ENCODE results near the gene MS4A10.

The MS4A10 gene

GRCh38 chr11:60777572-60777971 lies 7.6 kb upstream of the MS4A10 start:
- Histone ChIP-seq H3K36me3 (ENCODE audit: insufficient read depth, low read length) (no peaks in the 10 kb centered on the region), H3K27ac (ENCODE audit: low read depth, low read length) (no peak overlapping the region), H3K9ac (ENCODE audit: low read depth, low read length) (no peak overlapping the region), H3K4me1 (ENCODE audit: insufficient read depth, low read length) (no peaks in the 10 kb centered on the region), H3K27me3 (ENCODE audit: insufficient read depth, low read length) (no peaks in the 10 kb centered on the region), H3K9me3 (ENCODE audit: insufficient read depth, low read depth, low read length) (no peaks in the 10 kb centered on the region), H3K4me3 (ENCODE audit: low read length) (no peak overlapping the region)
- 79% methylated on average over 2 of the region's 2 CpGs for WGBS

GRCh38 chr11:60780065-60780464 lies 5.1 kb upstream of the MS4A10 start:
- no peak overlapping the region for H3K27ac ChIP-seq (ENCODE audit: low read depth, low read length)
- no peaks in the 10 kb centered on the region for H3K4me1 ChIP-seq (ENCODE audit: insufficient read depth, low read length)
- no peak overlapping the region for H3K4me3 ChIP-seq (ENCODE audit: low read length)
- H3K9me3 ChIP-seq (ENCODE audit: insufficient read depth, low read depth, low read length) = no peaks in the 10 kb centered on the region
- whole genome bisulfite sequencing = 88% methylated on average over 2 of the region's 2 CpGs
- H3K27me3 ChIP-seq (ENCODE audit: insufficient read depth, low read length) = no peaks in the 10 kb centered on the region
- H3K36me3 ChIP-seq (ENCODE audit: insufficient read depth, low read length) = no peaks in the 10 kb centered on the region
- H3K9ac ChIP-seq (ENCODE audit: low read depth, low read length) = no peak overlapping the region

GRCh38 chr11:60780774-60781173 lies 4.4 kb upstream of the MS4A10 start:
- Histone ChIP-seq H3K27me3 (ENCODE audit: insufficient read depth, low read length) (no peaks in the 10 kb centered on the region), H3K9ac (ENCODE audit: low read depth, low read length) (no peak overlapping the region), H3K36me3 (ENCODE audit: insufficient read depth, low read length) (no peaks in the 10 kb centered on the region), H3K9me3 (ENCODE audit: insufficient read depth, low read depth, low read length) (no peaks in the 10 kb centered on the region), H3K4me3 (ENCODE audit: low read length) (no peak overlapping the region), H3K27ac (ENCODE audit: low read depth, low read length) (no peak overlapping the region), H3K4me1 (ENCODE audit: insufficient read depth, low read length) (no peaks in the 10 kb centered on the region)

- Histone ChIP-seq H3K9me3 (ENCODE audit: insufficient read depth, low read depth, low read length) (no peaks in the 10 kb centered on the region), H3K9ac (ENCODE audit: low read depth, low read length) (no peak overlapping the region), H3K27ac (ENCODE audit: low read depth, low read length) (no peak overlapping the region), H3K27me3 (ENCODE audit: insufficient read depth, low read length) (no peaks in the 10 kb centered on the region), H3K4me1 (ENCODE audit: insufficient read depth, low read length) (no peaks in the 10 kb centered on the region), H3K36me3 (ENCODE audit: insufficient read depth, low read length) (no peaks in the 10 kb centered on the region), H3K4me3 (ENCODE audit: low read length) (no peak overlapping the region)
- 85% methylated on average over 7 of the region's 7 CpGs for WGBS
These were observed 3.7 kb upstream of the MS4A10 start for GRCh38 chr11:60781286-60781980.

- no peak overlapping the region for H3K4me3 ChIP-seq (ENCODE audit: low read length)
- no peaks in the 10 kb centered on the region for H3K4me1 ChIP-seq (ENCODE audit: insufficient read depth, low read length)
- no peaks in the 10 kb centered on the region for H3K9me3 ChIP-seq (ENCODE audit: insufficient read depth, low read depth, low read length)
- WGBS = 94% methylated on average over 4 of the region's 4 CpGs
- no peaks in the 10 kb centered on the region for H3K36me3 ChIP-seq (ENCODE audit: insufficient read depth, low read length)
- no peak overlapping the region for H3K27ac ChIP-seq (ENCODE audit: low read depth, low read length)
- no peak overlapping the region for H3K9ac ChIP-seq (ENCODE audit: low read depth, low read length)
- H3K27me3 ChIP-seq (ENCODE audit: insufficient read depth, low read length) = no peaks in the 10 kb centered on the region
These were observed 3.2 kb upstream of the MS4A10 start for GRCh38 chr11:60781981-60782316.

GRCh38 chr11:60782393-60783140 lies 2.6 kb upstream of the MS4A10 start:
- no peaks in the 10 kb centered on the region for H3K36me3 ChIP-seq (ENCODE audit: insufficient read depth, low read length)
- no peak overlapping the region for H3K9ac ChIP-seq (ENCODE audit: low read depth, low read length)
- H3K27me3 ChIP-seq (ENCODE audit: insufficient read depth, low read length) = no peaks in the 10 kb centered on the region
- H3K4me1 ChIP-seq (ENCODE audit: insufficient read depth, low read length) = no peaks in the 10 kb centered on the region
- H3K4me3 ChIP-seq (ENCODE audit: low read length) = no peak overlapping the region
- no peaks in the 10 kb centered on the region for H3K9me3 ChIP-seq (ENCODE audit: insufficient read depth, low read depth, low read length)
- WGBS = 86% methylated on average over 12 of the region's 12 CpGs
- H3K27ac ChIP-seq (ENCODE audit: low read depth, low read length) = no peak overlapping the region

- H3K4me3 ChIP-seq (ENCODE audit: low read length) = no peak overlapping the region
- 90% methylated on average over 8 of the region's 8 CpGs for WGBS
- H3K9me3 ChIP-seq (ENCODE audit: insufficient read depth, low read depth, low read length) = no peaks in the 10 kb centered on the region
- no peak overlapping the region for H3K27ac ChIP-seq (ENCODE audit: low read depth, low read length)
- no peak overlapping the region for H3K9ac ChIP-seq (ENCODE audit: low read depth, low read length)
- no peaks in the 10 kb centered on the region for H3K36me3 ChIP-seq (ENCODE audit: insufficient read depth, low read length)
- no peaks in the 10 kb centered on the region for H3K4me1 ChIP-seq (ENCODE audit: insufficient read depth, low read length)
- H3K27me3 ChIP-seq (ENCODE audit: insufficient read depth, low read length) = no peaks in the 10 kb centered on the region
These were observed 2.0 kb upstream of the MS4A10 start for GRCh38 chr11:60783141-60783484.

GRCh38 chr11:60783911-60784310 lies 1.2 kb upstream of the MS4A10 start:
- Histone ChIP-seq H3K9ac (ENCODE audit: low read depth, low read length) (no peak overlapping the region), H3K4me3 (ENCODE audit: low read length) (no peak overlapping the region), H3K27ac (ENCODE audit: low read depth, low read length) (no peak overlapping the region), H3K9me3 (ENCODE audit: insufficient read depth, low read depth, low read length) (no peaks in the 10 kb centered on the region), H3K27me3 (ENCODE audit: insufficient read depth, low read length) (no peaks in the 10 kb centered on the region), H3K36me3 (ENCODE audit: insufficient read depth, low read length) (no peaks in the 10 kb centered on the region), H3K4me1 (ENCODE audit: insufficient read depth, low read length) (no peaks in the 10 kb centered on the region)
- WGBS = 90% methylated on average over 7 of the region's 7 CpGs

- 79% methylated on average over 8 of the region's 8 CpGs for WGBS
- Histone ChIP-seq H3K9me3 (ENCODE audit: insufficient read depth, low read depth, low read length) (peaks cover 1% of the 10 kb centered on the region; the same call in 1 of the 2 replicates), H3K27ac (ENCODE audit: low read depth, low read length) (no peak overlapping the region), H3K27me3 (ENCODE audit: insufficient read depth, low read length) (no peaks in the 10 kb centered on the region), H3K4me3 (ENCODE audit: low read length) (no peak overlapping the region), H3K4me1 (ENCODE audit: insufficient read depth, low read length) (no peaks in the 10 kb centered on the region), H3K9ac (ENCODE audit: low read depth, low read length) (no peak overlapping the region), H3K36me3 (ENCODE audit: insufficient read depth, low read length) (no peaks in the 10 kb centered on the region)
These were observed 751 bp downstream of the MS4A10 start for GRCh38 chr11:60785806-60786361.

- H3K4me3 ChIP-seq (ENCODE audit: low read length) = no peak overlapping the region
- H3K27ac ChIP-seq (ENCODE audit: low read depth, low read length) = no peak overlapping the region
- H3K36me3 ChIP-seq (ENCODE audit: insufficient read depth, low read length) = no peaks in the 10 kb centered on the region
- H3K4me1 ChIP-seq (ENCODE audit: insufficient read depth, low read length) = no peaks in the 10 kb centered on the region
- WGBS = 95% methylated on average over 12 of the region's 15 CpGs
- H3K9me3 ChIP-seq (ENCODE audit: insufficient read depth, low read depth, low read length) = peaks cover 12% of the 10 kb centered on the region
- no peaks in the 10 kb centered on the region for H3K27me3 ChIP-seq (ENCODE audit: insufficient read depth, low read length)
- H3K9ac ChIP-seq (ENCODE audit: low read depth, low read length) = no peak overlapping the region
These were observed 1.9 kb downstream of the MS4A10 start for GRCh38 chr11:60786811-60787567.

- no peaks in the 10 kb centered on the region for H3K4me1 ChIP-seq (ENCODE audit: insufficient read depth, low read length)
- WGBS = 91% methylated on average over 7 of the region's 7 CpGs
- no peak overlapping the region for H3K27ac ChIP-seq (ENCODE audit: low read depth, low read length)
- peaks cover 20% of the 10 kb centered on the region for H3K9me3 ChIP-seq (ENCODE audit: insufficient read depth, low read depth, low read length)
- no peak overlapping the region for H3K4me3 ChIP-seq (ENCODE audit: low read length)
- H3K36me3 ChIP-seq (ENCODE audit: insufficient read depth, low read length) = no peaks in the 10 kb centered on the region
- no peaks in the 10 kb centered on the region for H3K27me3 ChIP-seq (ENCODE audit: insufficient read depth, low read length)
- no peak overlapping the region for H3K9ac ChIP-seq (ENCODE audit: low read depth, low read length)
These were observed 3.4 kb downstream of the MS4A10 start for GRCh38 chr11:60788401-60789125.

Measured in HUES64 (cell line).